ENCODE measurements around the gene WASL. TPM values are rescaled to one million over a fixed set of nuclear protein-coding genes. Genes with fewer than 3 reads are reported as not detected.

Gene WASL
- total RNA-seq, 4 donors from 2014 or later: 29.3 to 40.0 (median 29.7) TPM

GRCh38 chr7:123657304-123657685 lies 91.5 kb downstream of the WASL start:
- no peaks in the 10 kb centered on the region for H3K9me3 ChIP-seq
- no peaks in the 10 kb centered on the region for H3K27me3 ChIP-seq
- H3K36me3 ChIP-seq: no peaks in the 10 kb centered on the region
- no peak overlapping the region for H3K4me3 ChIP-seq
- DNase-seq (ENCODE audit: low spot score in 2 of 2): no peak
- H3K4me1 ChIP-seq: no peaks in the 10 kb centered on the region
- no peak overlapping the region for H3K27ac ChIP-seq
- TF ChIP-seq, protein P1, sequence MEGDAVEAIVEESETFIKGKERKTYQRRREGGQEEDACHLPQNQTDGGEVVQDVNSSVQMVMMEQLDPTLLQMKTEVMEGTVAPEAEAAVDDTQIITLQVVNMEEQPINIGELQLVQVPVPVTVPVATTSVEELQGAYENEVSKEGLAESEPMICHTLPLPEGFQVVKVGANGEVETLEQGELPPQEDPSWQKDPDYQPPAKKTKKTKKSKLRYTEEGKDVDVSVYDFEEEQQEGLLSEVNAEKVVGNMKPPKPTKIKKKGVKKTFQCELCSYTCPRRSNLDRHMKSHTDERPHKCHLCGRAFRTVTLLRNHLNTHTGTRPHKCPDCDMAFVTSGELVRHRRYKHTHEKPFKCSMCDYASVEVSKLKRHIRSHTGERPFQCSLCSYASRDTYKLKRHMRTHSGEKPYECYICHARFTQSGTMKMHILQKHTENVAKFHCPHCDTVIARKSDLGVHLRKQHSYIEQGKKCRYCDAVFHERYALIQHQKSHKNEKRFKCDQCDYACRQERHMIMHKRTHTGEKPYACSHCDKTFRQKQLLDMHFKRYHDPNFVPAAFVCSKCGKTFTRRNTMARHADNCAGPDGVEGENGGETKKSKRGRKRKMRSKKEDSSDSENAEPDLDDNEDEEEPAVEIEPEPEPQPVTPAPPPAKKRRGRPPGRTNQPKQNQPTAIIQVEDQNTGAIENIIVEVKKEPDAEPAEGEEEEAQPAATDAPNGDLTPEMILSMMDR (IDR thresholded peaks at IDR 0.05): no peak
- no peak for TF ChIP-seq POLR2AphosphoS5 (IDR thresholded peaks at IDR 0.05)
- no peak for TF ChIP-seq POLR2A (IDR thresholded peaks at IDR 0.05)
- TF ChIP-seq EP300 (IDR thresholded peaks at IDR 0.05): no peak
- 88% methylated on average over 1 of the region's 1 CpG for WGBS

DNA sequence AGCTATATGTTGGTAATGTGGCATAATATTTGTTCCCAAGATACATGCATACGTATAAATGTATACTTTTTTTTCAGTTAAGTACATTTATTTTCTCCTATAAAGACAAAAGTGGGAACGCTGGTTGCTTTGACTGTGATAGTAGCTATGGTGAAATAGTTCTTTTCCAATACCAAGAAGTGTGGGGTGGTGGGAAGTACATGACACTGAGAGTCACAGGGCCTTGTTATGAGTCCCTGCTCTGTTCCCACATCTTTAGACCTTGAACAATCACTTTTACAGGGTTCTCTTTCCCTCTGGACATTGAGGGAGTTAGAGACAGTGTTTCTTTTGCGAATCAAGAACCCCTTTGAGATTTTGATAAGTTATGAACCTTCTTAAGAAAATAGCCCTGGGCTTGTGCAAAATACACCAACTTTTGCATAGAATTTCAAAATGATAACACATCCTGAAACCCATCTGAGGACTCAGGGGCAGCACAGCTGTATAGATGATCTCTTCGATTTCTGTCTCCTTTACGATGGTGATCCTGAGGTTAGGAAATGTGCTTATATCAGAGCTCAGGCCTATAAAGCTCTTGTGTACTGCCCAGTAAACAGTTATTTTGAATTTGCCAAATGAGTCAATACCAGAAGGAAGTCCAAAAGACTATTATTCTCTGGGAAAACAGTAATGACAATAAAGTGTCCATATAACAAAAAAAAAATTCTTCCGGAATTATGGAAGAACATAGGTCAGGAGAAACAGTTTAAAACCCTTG lies 92.1 kb downstream of the WASL start:
- H3K36me3 ChIP-seq: no peaks in the 10 kb centered on the region
- no peaks in the 10 kb centered on the region for H3K9me3 ChIP-seq
- H3K27me3 ChIP-seq: no peaks in the 10 kb centered on the region
- DNase-seq (ENCODE audit: low spot score in 2 of 2): no peak
- no peaks in the 10 kb centered on the region for H3K4me1 ChIP-seq
- no peak overlapping the region for H3K27ac ChIP-seq
- TF ChIP-seq POLR2AphosphoS5 (IDR thresholded peaks at IDR 0.05) (no peak), POLR2A (IDR thresholded peaks at IDR 0.05) (no peak), EP300 (IDR thresholded peaks at IDR 0.05) (no peak)
- TF ChIP-seq, protein P1 (IDR thresholded peaks at IDR 0.05): no peak
- no peak overlapping the region for H3K4me3 ChIP-seq
- WGBS: 86% methylated on average over 6 of the region's 6 CpGs

- H3K9me3 ChIP-seq: no peaks in the 10 kb centered on the region
- no peaks in the 10 kb centered on the region for H3K4me1 ChIP-seq
- WGBS: 83% methylated on average over 6 of the region's 6 CpGs
- H3K27ac ChIP-seq: no peak within 1 kb of the TSS
- no peaks in the 10 kb centered on the region for H3K36me3 ChIP-seq
- no peak within 1 kb of the TSS for H3K4me3 ChIP-seq
- DNase-seq (ENCODE audit: low spot score in 2 of 2): no peak
- no peaks in the 10 kb centered on the region for H3K27me3 ChIP-seq
- no peak for TF ChIP-seq POLR2A (IDR thresholded peaks at IDR 0.05)
- TF ChIP-seq, protein P1 (IDR thresholded peaks at IDR 0.05): no peak
- TF ChIP-seq POLR2AphosphoS5 (IDR thresholded peaks at IDR 0.05): no peak
- no peak for TF ChIP-seq EP300 (IDR thresholded peaks at IDR 0.05)
Observed at GRCh38 chr7:123655614-123656013, 93.2 kb downstream of the WASL start, which contains the start of gene LMOD2. LMOD2 (plus strand) TSS chr7:123655866; CDS start chr7:123655964, 98 bp downstream.

GRCh38 chr7:123653162-123653561 lies 95.6 kb downstream of the WASL start:
- H3K9me3 ChIP-seq: no peaks in the 10 kb centered on the region
- no peaks in the 10 kb centered on the region for H3K4me1 ChIP-seq
- no peak overlapping the region for H3K27ac ChIP-seq
- H3K36me3 ChIP-seq: no peaks in the 10 kb centered on the region
- no peak for DNase-seq (ENCODE audit: low spot score in 2 of 2)
- no peaks in the 10 kb centered on the region for H3K27me3 ChIP-seq
- WGBS: 92% methylated on average over 6 of the region's 6 CpGs
- no peak overlapping the region for H3K4me3 ChIP-seq
- TF ChIP-seq, protein P1 (IDR thresholded peaks at IDR 0.05): no peak
- no peak for TF ChIP-seq POLR2AphosphoS5 (IDR thresholded peaks at IDR 0.05)
- no peak for TF ChIP-seq POLR2A (IDR thresholded peaks at IDR 0.05)
- no peak for TF ChIP-seq EP300 (IDR thresholded peaks at IDR 0.05)

- Histone ChIP-seq H3K27ac (no peak overlapping the region), H3K9me3 (no peaks in the 10 kb centered on the region), H3K36me3 (no peaks in the 10 kb centered on the region), H3K27me3 (no peaks in the 10 kb centered on the region), H3K4me1 (no peaks in the 10 kb centered on the region), H3K4me3 (no peak overlapping the region)
- DNase-seq (ENCODE audit: low spot score in 2 of 2): no peak
- TF ChIP-seq POLR2A (IDR thresholded peaks at IDR 0.05) (no peak), EP300 (IDR thresholded peaks at IDR 0.05) (no peak), POLR2AphosphoS5 (IDR thresholded peaks at IDR 0.05) (no peak)
- TF ChIP-seq, protein P1 (IDR thresholded peaks at IDR 0.05): no peak
- WGBS: 95% methylated on average over 1 of the region's 1 CpG
Observed at GRCh38 chr7:123652406-123652805, 96.4 kb downstream of the WASL start.
